A673 (cell line): Measurements from ENCODE around the gene PLN. TPM values are rescaled to one million over a fixed set of nuclear protein-coding genes. Genes with fewer than 3 reads are reported as not detected.

ENCODE experiments used
- Bru-seq: library from RNA; stranded (reverse); fragments of 400-500 nt; gene quantifications from one replicate; lab custom pipeline; 2021; lab: Mats Ljungman, UMichigan
- BruChase-seq, 2 experiments: library from RNA; stranded (reverse); fragments of 400-500 nt; gene quantifications; one replicate each; lab custom pipeline; 2021; lab: Mats Ljungman, UMichigan
- BruUV-seq: library from RNA; stranded (reverse); fragments of 400-500 nt; replicated peaks from 2 replicates; lab custom pipeline; 2021; lab: Mats Ljungman, UMichigan
- CTCF ChIA-PET: fragments of 300-600 bp; sonication (Branson Sonifier 250); formaldehyde crosslinking; loops from one replicate; lab custom pipeline; 2022; ENCODE audit warnings: antibody characterized with exemption; lab: Charles Lee
- POLR2A ChIA-PET: fragments of 300-600 bp; sonication (Branson Sonifier 250); formaldehyde crosslinking; loops from one replicate; lab custom pipeline; 2022; ENCODE audit warnings: antibody characterized with exemption; ENCODE audit not compliant: low non-redundant PET; lab: Charles Lee
- DNase-seq: peaks from one replicate; pipeline ENCODE4 v3.0.0-alpha.2; 2015; ENCODE audit warnings: low spot score
- H3K27ac ChIP-seq: fragments of 200-600 bp; sonication (generic); 2 replicates; pipeline ENCODE4 v1.5.1; 2016; ENCODE audit warnings: mixed run types, low read depth, mild to moderate bottlenecking, mixed read lengths, antibody characterized with exemption, low read length; ENCODE audit not compliant: poor library complexity, severe bottlenecking
- H3K27me3 ChIP-seq: fragments of 200-600 bp; sonication (generic); replicated peaks from 2 replicates; pipeline ENCODE4 v1.6.1; 2017; ENCODE audit warnings: mixed run types, low read depth, mild to moderate bottlenecking, mixed read lengths, antibody characterized with exemption, low read length; ENCODE audit not compliant: insufficient read depth, poor library complexity
- H3K36me3 ChIP-seq: fragments of 200-600 bp; sonication (generic); 2 replicates; pipeline ENCODE4 v1.6.1; 2016; ENCODE audit warnings: mixed run types, mild to moderate bottlenecking, mixed read lengths, antibody characterized with exemption, low read length; ENCODE audit not compliant: insufficient read depth, poor library complexity, severe bottlenecking
- H3K4me1 ChIP-seq: fragments of 200-600 bp; sonication (generic); 2 replicates; pipeline ENCODE4 v1.6.1; 2017; ENCODE audit warnings: mixed run types, mild to moderate bottlenecking, mixed read lengths, antibody characterized with exemption, low read length; ENCODE audit not compliant: insufficient read depth, poor library complexity, severe bottlenecking
- H3K4me3 ChIP-seq: fragments of 200-600 bp; sonication (generic); 2 replicates; pipeline ENCODE4 v1.5.1; 2016; ENCODE audit warnings: low read depth, mixed run types, mild to moderate bottlenecking, mixed read lengths, low read length; ENCODE audit not compliant: poor library complexity, severe bottlenecking
- H3K9me3 ChIP-seq: fragments of 200-600 bp; sonication (generic); 2 replicates; pipeline ENCODE4 v1.6.1; 2016; ENCODE audit warnings: mixed run types, low read depth, mild to moderate bottlenecking, mixed read lengths, antibody characterized with exemption, low read length; ENCODE audit not compliant: poor library complexity, severe bottlenecking
- EZH2 ChIP-seq: fragments of 200-600 bp; sonication (generic); IDR thresholded peaks from 2 replicates; pipeline ENCODE4 v1.6.1; 2017; ENCODE audit warnings: borderline replicate concordance, low read depth, mild to moderate bottlenecking, mixed read lengths, antibody characterized with exemption, low read length; ENCODE audit not compliant: poor library complexity, severe bottlenecking
- intact Hi-C: fragments of 100-400 bp; cut with micrococcal nuclease; formaldehyde crosslinking; loops from one replicate; pipeline ENCODE4 v1.10.0; 2022; ENCODE audit not compliant: unreplicated experiment
- long read RNA-seq: library from polyadenylated mRNA; stranded (forward); transcript quantifications from one replicate; pipeline ENCODE4 v2.0.0, GENCODE V29; 2022
- total RNA-seq: library from RNA; stranded (reverse); gene quantifications from 2 replicates; pipeline ENCODE4 v1.2.3, GENCODE V29; 2021
- TF ChIP-seq, protein P1 (sequence below): fragments of 300-800, 200-600 bp; sonication (generic); conservative IDR thresholded peaks from 2 replicates; pipeline ENCODE4 v1.5.1; 2017; ENCODE audit warnings: low read depth, mild to moderate bottlenecking, antibody characterized with exemption, low read length, moderate library complexity, mixed read lengths

Gene PLN
- not detected in 2 replicates for total RNA-seq
- not detected for Bru-seq, nascent RNA
- percentile 7 among the genes with signal in this experiment for BruChase-seq, experiment 1, labeled RNA remaining after a 2-hour chase
- BruChase-seq, experiment 2, labeled RNA remaining after a 6-hour chase, result percentile 6 among the genes with signal in this experiment
- long read RNA-seq, result 0 reads

DNA sequence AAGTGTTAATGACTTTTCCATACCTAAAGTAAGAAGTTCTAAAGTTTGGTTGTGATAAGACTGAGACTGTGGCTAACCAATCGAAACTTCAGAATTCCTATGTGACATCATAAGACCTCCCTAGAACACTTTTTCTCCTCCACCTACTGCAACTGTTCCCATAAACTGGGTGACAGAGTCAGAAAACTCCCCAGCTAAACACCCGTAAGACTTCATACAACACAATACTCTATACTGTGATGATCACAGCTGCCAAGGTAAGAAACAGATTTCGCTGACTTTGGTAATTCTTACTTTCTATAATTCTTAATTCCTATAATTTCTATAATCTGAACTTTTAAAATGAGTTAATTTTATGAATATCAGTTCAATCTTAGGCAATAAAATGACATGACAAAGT lies at the start of gene PLN:
Gene PLN, plus strand, starts transcription at position 161 of the 400 bp plus-strand sequence. CDS start 10,626 bp downstream, outside the sequence.
- no peaks in the 10 kb centered on the region for H3K9me3 ChIP-seq
- no peak for DNase-seq
- no TSS peak for BruUV-seq
- H3K27me3 ChIP-seq, result no peaks in the 10 kb centered on the region
- ChIA-PET CTCF (no interaction called here), POLR2A (no interaction called here)
- peaks cover 11% of the 10 kb centered on the region for H3K4me1 ChIP-seq
- intact Hi-C loops, result no loop called here
- no peak within 1 kb of the TSS for H3K27ac ChIP-seq
- no peak for TF ChIP-seq EZH2
- TF ChIP-seq, protein P1, sequence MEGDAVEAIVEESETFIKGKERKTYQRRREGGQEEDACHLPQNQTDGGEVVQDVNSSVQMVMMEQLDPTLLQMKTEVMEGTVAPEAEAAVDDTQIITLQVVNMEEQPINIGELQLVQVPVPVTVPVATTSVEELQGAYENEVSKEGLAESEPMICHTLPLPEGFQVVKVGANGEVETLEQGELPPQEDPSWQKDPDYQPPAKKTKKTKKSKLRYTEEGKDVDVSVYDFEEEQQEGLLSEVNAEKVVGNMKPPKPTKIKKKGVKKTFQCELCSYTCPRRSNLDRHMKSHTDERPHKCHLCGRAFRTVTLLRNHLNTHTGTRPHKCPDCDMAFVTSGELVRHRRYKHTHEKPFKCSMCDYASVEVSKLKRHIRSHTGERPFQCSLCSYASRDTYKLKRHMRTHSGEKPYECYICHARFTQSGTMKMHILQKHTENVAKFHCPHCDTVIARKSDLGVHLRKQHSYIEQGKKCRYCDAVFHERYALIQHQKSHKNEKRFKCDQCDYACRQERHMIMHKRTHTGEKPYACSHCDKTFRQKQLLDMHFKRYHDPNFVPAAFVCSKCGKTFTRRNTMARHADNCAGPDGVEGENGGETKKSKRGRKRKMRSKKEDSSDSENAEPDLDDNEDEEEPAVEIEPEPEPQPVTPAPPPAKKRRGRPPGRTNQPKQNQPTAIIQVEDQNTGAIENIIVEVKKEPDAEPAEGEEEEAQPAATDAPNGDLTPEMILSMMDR, result no peak
- no peak within 1 kb of the TSS for H3K4me3 ChIP-seq
- no peaks in the 10 kb centered on the region for H3K36me3 ChIP-seq

DNA sequence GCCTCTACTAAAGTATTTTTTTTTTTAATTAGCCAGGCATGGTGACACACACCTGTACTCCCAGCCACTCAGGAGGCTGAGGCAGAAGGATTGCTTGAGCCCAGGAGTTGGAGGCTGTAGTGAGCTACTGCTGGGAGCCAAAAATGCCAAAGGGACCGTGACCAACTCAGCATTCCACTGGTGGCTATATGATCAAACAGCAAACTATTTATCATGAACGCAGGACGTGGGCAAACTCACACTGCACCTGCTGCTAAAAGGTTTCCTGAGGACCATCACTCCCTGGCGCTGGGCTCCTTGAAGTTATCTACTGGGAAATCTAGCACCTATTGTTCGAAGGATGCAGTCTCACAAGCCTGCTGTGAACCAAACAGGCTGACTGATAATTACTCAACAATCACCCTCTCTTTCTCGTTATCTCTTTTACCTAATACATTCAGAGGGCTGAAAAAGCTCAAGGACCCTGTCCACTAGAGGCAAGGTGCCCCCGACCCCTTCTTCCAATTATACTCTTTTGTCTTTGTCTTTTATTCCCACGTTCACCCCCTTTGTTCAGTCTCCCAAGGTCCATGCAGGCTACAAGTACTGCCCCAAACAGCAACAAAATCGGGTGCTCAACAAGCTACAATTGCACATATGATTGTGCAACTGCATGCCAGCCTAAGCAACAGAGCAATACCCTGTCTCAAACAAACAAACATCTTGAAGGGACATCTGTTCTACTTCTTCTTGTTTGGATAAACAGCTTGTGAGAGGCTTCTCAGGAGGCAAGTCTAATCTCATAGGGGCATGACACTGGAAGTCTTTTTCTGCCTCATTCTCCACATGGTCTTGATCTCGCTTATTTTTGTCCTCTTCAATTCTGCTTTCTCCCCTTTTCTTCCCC lies 47.7 kb upstream of the PLN start:
- POLR2A ChIA-PET, result no interaction called here
- BruUV-seq, result no TSS peak
- TF ChIP-seq, protein P1, result no peak
- TF ChIP-seq EZH2, result no peak

DNA sequence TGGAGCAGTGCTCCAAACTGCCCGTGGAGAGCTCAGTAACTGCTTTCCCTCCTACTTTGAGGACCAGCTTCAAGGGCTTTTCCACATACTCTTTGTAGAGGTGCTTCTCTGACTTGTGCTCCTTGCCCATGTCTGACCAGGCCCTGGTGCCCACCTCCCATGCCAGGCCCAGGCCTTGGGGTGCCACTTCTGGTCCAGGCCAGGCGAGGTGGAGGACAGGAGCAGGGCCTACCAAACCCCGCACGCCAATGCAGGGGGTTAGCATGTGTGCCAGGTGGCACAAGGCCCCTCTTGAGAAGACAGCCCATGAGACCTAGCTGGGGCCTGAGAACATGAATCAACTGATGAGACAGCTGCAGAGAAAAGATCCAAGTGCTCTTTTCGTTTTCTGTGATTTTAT lies 47.0 kb upstream of the PLN start:
- Histone ChIP-seq H3K4me3 (no peak overlapping the region), H3K27me3 (no peaks in the 10 kb centered on the region), H3K36me3 (no peaks in the 10 kb centered on the region), H3K9me3 (no peaks in the 10 kb centered on the region), H3K4me1 (no peaks in the 10 kb centered on the region), H3K27ac (no peak overlapping the region)
- ChIA-PET POLR2A (no interaction called here), CTCF (no interaction called here)
- no peak for DNase-seq
- no peak for TF ChIP-seq EZH2
- TF ChIP-seq, protein P1, result no peak
- BruUV-seq, result no TSS peak
- intact Hi-C loops, result loop anchor here (10.0 kb wide), 1 partner anchor 666 kb away; no protein-coding TSS in a partner anchor

More for the DNA sequence above, 47.7 kb upstream of the PLN start:
- Histone ChIP-seq H3K27me3 (no peaks in the 10 kb centered on the region), H3K4me3 (no peak overlapping the region), H3K36me3 (no peaks in the 10 kb centered on the region), H3K9me3 (no peaks in the 10 kb centered on the region), H3K4me1 (no peaks in the 10 kb centered on the region), H3K27ac (no peak overlapping the region)
- CTCF ChIA-PET, result no interaction called here
- DNase-seq, result no peak
- intact Hi-C loops, result loop anchor here (10.0 kb wide), 1 partner anchor 666 kb away; no protein-coding TSS in a partner anchor
